Neural progenitor cell (in vitro differentiated cells): Measurements from ENCODE around the gene IPO4.

Experiments used
- CTCF ChIP-seq: fragments of 200-600 bp; sonication (generic); IDR thresholded peaks from 2 replicates; pipeline ENCODE4 v1.5.1; 2017; ENCODE audit warnings: antibody characterized with exemption, mild to moderate bottlenecking
- EZH2 ChIP-seq: fragments of 200-600 bp; sonication (generic); IDR thresholded peaks from 2 replicates; pipeline ENCODE4 v1.6.1; 2017; ENCODE audit warnings: antibody characterized with exemption, mild to moderate bottlenecking, moderate library complexity
- EZH2phosphoT487 ChIP-seq: fragments of 200-600 bp; sonication (generic); IDR thresholded peaks from 2 replicates; pipeline ENCODE4 v1.6.1; 2017; ENCODE audit warnings: antibody characterized with exemption

GRCh38 chr14:24226473-24226872 is 37.9 kb upstream of the IPO4 start:
- TF ChIP-seq CTCF (no peak), EZH2 (no peak), EZH2phosphoT487 (no peak)
